Measurements from ENCODE around the gene PIGX.
A peak's percentile ranks its signal among the peaks of the same experiment; 100 is the strongest.
"Not testable (repeated sequence)": the region's sequence is repeated elsewhere in the genome, so short reads cannot be mapped to it uniquely, and the experiment has no call there.

PIGX gene

GRCh38 chr3:196726788-196727675 lies 14.9 kb downstream of the PIGX start:
- DNase-seq: no peak
- TF ChIP-seq GATA1 (IDR thresholded peaks at IDR 0.05; ENCODE audit: low read depth, low read length) (no peak), POLR2A (IDR thresholded peaks at IDR 0.05; ENCODE audit: low read length) (no peak)

DNA sequence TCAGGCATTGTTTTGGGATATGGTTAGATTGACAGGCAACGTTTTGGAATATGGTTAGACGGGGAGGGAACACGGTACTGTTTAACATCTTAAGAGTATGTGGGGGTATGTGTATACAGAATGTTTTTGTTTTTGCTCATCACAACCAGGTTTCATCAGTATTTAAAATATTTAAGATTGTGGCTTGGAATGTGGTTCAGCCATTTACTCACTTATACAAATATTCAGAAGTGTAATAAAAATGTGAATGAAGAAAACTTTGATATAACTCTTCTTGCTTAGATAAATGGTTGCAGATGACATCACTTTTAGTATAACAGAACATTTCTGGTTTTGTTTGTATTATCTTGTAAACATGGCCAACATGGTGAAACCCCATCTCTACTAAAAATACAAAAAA lies 23.6 kb downstream of the PIGX start:
- DNase-seq: no peak

DNA sequence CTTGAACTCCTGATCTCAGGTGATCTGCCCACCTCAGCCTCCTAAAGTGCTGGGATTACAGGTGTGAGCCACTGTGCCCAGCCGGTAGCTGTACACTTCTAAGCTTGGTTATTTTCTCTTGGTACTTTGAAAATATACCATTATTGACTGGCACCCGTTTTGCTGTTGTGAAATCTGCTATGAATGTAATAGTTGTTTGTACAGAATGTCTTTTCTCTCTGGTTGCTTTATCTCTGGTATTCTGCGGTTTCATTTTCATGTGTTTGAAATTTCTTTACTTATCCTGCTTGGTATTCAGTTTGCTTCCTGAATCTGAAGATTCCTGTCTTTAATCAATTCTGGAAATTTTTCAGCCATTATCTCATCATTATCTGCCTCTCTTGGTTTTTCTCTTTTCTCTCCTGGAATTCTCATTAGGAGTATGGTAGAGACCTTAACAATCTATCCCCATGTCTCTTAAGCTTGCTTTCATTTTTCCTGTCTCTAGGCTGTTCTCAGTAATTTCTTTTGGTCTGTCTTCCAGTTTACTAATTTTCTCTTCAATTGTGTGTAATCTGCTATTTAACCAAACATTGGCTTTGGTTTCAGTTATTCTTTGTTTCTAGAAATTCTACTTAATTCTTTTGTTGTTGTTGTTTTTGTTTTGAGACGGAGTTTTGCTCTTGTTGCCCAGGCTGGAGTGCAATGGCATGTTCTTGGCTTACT lies 24.6 kb downstream of the PIGX start:
- no peak for TF ChIP-seq POLR2A (IDR thresholded peaks at IDR 0.05; ENCODE audit: low read length)
- DNase-seq: no peak

More for the DNA sequence above, 23.6 kb downstream of the PIGX start:
- TF ChIP-seq POLR2A (IDR thresholded peaks at IDR 0.05; ENCODE audit: low read length): no peak
- TF ChIP-seq GATA1 (IDR thresholded peaks at IDR 0.05; ENCODE audit: low read depth, low read length): no peak

DNA sequence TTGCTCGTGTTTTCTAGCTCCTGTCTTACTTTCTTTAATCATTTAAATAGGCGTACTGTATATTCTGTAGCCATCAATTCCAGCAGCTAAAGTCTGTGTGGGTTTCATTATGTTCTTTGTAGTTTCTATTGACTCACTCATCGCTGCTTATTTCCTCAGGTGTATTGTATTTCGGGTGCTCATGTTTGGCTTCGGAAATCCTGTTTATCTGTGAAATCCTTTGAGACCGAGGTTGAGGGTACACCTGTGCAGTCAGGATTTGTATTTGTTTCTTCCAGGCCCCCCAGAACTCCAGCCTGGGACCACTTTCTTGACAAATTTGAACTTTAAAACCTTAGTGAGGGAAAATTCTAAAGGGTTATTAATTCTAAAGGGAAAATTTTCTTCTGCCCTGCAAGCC lies 25.5 kb downstream of the PIGX start:
- no peak for DNase-seq
- TF ChIP-seq GATA1 (IDR thresholded peaks at IDR 0.05; ENCODE audit: low read depth, low read length): no peak
- TF ChIP-seq POLR2A (IDR thresholded peaks at IDR 0.05; ENCODE audit: low read length): no peak

DNA sequence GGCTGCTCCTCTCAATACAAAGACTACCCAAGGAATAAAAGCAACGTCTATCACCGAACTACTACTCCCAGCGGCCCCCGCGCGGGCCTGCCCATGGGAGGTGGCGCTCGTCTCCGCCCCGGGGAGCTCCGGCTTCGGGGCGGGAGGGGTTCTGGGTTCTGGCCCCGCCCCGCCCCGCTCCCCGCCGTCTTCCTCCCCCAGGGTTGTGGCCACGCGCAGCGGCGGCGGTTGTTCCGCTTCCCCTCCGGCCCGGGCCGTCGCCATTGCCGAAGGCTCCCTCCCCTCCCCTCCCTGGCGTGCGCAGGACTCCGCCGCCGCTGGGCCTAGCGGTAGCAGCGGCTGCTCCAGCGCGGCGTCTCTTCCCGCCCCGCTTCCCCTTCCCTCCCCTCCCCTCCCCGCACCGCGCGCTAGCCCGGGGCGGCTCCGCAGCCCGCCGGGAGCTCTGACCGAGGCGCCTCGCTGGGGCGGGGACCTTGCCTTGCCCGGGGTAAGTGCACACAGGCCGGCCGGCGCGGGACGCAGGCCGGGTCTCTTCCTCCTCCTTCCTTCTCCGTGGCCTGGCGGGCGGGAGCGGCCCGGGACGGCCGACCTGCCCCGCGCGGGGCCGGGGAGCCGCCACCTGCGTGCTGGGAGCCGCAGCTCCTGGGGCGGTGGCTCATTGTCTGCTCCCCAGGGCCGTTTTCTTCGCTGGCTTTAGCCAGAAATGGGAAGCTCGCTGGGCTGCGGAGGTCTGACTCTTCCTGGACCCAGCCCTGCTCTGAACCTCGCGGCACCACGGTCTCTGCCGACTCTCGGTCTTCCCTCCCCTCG lies 27.7 kb downstream of the PIGX start, which contains the start of gene PAK2:
PAK2 (plus strand) TSS at position 187 of the 810 bp plus-strand sequence. CDS start 42,790 bp downstream, outside the sequence.
- TF ChIP-seq GATA1 (IDR thresholded peaks at IDR 0.05; ENCODE audit: low read depth, low read length): no peak
- peak; percentile 40 for TF ChIP-seq POLR2A (IDR thresholded peaks at IDR 0.05; ENCODE audit: low read length)
- DNase-seq: peak; percentile 91 to 95

DNA sequence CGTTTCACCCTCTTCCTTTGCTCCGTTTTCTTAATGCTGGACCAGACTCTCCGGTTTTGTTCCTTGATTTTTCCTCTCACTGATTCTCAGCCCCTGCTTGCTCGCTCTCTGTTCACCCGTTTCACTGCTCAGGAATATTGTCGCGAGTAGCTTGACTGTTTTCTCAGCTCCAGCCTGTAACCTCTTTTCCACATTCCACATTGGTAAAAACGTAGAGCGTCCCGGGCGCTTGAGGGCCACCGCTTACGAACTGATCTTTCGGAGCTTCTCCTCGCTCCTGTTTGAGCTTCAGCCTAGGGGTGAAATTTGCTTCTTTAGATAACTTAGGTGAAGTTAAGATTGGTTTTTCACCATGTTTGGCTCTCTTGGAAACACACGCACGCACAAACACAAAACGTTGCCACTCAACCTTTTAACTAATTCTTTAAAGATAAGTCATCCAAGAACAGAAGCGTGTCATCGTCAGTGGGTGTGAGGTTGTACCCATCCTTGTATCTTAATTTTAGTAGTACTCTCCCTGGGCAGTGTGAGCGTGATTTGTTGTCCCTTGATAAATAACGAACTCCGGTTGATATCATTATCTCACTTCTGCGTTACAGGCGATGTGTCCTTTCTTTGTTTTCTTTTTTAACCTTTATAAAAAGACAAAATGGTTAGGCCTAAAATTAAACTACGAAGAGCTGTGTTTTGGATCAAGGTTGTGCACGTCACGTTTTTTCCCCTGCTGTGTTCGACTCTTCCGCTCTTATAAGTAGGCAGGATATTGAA lies 28.5 kb downstream of the PIGX start:
- TF ChIP-seq POLR2A (IDR thresholded peaks at IDR 0.05; ENCODE audit: low read length) (peak; percentile 0), GATA1 (IDR thresholded peaks at IDR 0.05; ENCODE audit: low read depth, low read length) (no peak)
- DNase-seq: peak; percentile 59 to 71

- TF ChIP-seq POLR2A (IDR thresholded peaks at IDR 0.05; ENCODE audit: low read length) (no peak), GATA1 (IDR thresholded peaks at IDR 0.05; ENCODE audit: low read depth, low read length) (no peak)
- peak in 1 of 2 experiments; percentile 35 for DNase-seq
These were observed 29.2 kb downstream of the PIGX start for GRCh38 chr3:196741249-196741889.

- not testable (repeated sequence) for DNase-seq
These were observed 31.4 kb downstream of the PIGX start for GRCh38 chr3:196743569-196743968.

- DNase-seq: no peak
- TF ChIP-seq POLR2A (IDR thresholded peaks at IDR 0.05; ENCODE audit: low read length) (no peak), GATA1 (IDR thresholded peaks at IDR 0.05; ENCODE audit: low read depth, low read length) (no peak)
These were observed 36.9 kb downstream of the PIGX start for GRCh38 chr3:196749125-196749524.

DNA sequence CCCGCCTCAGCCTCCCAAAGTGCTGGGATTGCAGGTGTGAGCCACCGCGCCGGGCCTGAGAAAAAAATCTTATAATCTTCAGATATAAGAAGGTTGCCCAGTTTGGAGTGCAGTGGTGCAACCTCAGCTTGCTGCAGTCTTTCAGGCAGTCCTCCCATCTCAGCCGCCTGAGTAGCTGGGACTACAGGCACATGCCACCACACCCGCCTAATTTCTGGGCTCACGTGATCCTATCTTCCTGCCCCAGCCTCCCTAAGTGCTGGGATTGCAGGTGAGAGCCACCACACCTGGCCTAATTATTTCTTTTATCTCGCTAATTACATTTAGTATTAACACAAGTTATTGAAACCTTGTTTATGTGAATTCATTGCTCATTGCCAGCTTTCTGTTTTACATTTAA lies 41.0 kb downstream of the PIGX start:
- peak in 1 of 2 experiments; percentile 25 for DNase-seq

DNA sequence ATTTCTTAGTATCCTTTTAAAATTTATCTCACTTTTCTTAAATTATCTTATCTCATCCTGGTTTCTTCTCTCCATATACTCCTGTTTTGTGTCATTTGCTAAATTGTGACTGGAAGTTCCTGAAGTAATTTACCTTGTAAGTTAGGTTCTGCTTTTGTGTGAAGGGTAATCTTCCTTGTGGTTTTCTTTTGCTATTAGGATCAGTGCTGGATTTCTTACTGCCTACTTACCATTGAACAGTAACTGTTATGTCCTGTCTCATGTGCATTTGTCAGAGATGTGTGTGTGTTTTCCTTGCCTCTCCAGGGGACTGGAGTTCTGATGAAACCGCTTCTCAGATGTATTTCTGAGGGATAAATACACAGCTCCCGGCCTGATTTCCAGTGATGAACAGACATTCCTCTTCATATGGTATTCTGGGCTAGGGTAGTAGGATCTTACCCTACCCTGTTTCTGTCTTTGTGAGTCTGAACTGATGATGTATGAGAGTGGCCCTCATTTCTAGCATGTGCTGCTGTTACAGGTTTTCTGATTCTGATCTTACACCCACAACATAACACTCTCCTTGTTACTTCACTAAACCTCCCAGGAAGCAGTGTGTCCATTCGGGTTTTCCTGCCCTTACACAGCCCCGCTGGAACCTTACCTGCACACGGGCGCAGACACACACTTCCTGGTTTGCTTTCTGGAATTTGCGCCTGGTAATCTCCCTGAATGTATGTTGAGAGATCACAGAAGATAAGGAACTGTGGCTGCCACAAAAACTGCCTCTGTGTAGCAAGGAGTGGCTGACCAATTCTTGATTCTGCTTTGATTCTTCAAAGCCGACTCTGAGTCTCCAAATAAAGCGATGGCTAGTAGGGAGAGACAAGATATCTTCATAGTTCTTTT lies 42.2 kb downstream of the PIGX start:
- TF ChIP-seq POLR2A (IDR thresholded peaks at IDR 0.05; ENCODE audit: low read length) (no peak), GATA1 (IDR thresholded peaks at IDR 0.05; ENCODE audit: low read depth, low read length) (no peak)
- peak; percentile 11 to 34 for DNase-seq

More for the DNA sequence above, 41.0 kb downstream of the PIGX start:
- no peak for TF ChIP-seq GATA1 (IDR thresholded peaks at IDR 0.05; ENCODE audit: low read depth, low read length)
- TF ChIP-seq POLR2A (IDR thresholded peaks at IDR 0.05; ENCODE audit: low read length): no peak

DNA sequence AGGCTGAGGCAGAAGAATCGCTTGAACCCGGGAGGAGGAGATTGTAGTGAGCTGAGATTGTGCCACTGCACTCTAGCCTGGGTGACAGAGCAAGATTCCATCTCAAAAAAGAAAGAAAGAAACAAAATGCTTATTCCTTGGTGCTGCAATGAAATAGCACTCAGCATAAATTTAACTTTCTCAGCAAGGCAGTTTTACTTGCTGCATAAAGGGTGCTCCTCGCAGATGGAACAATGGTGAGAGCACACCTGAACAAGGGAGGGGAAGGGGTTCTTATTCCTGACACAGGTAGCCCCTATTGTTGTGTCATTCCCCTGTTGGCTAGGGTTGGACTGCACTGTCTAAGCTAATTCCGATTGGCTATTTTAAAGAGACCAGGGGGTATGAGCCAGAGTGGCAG lies 44.6 kb downstream of the PIGX start:
- no peak for DNase-seq
- TF ChIP-seq GATA1 (IDR thresholded peaks at IDR 0.05; ENCODE audit: low read depth, low read length): no peak
- TF ChIP-seq POLR2A (IDR thresholded peaks at IDR 0.05; ENCODE audit: low read length): no peak
